GM18498 (cell line): Measurements from ENCODE around the gene PPID.
A peak's percentile ranks its signal among the peaks of the same experiment; 100 is the strongest.
"Not testable (repeated sequence)": the region's sequence is repeated elsewhere in the genome, so short reads cannot be mapped to it uniquely, and the experiment has no call there.

Experiments used
- ATAC-seq: cut with Tn5 transposase; IDR thresholded peaks from one replicate; pipeline ENCODE4 v1.9.1; 2021; ENCODE audit warnings: mild to moderate bottlenecking, moderate library complexity; ENCODE audit not compliant: unreplicated experiment

The PPID gene

DNA sequence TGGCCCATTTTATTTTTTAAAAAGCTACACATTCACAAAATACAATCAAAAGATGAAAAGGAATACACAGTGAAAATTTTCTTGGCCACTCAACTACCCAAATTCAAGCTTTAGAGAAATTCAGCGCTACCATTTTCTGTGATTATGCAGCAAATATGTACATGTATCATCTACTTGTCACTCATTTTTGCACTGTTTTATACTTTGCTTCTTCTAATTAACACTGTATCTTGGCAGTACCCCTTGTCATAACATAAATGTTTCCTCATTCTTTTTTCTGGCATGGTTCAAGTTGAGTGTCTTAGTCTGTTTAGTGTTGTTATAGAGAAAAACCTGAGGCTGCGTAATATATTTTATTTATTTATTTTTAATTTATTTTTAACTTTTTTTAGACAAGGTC is 15.7 kb upstream of the PPID start:
- no peak for ATAC-seq

DNA sequence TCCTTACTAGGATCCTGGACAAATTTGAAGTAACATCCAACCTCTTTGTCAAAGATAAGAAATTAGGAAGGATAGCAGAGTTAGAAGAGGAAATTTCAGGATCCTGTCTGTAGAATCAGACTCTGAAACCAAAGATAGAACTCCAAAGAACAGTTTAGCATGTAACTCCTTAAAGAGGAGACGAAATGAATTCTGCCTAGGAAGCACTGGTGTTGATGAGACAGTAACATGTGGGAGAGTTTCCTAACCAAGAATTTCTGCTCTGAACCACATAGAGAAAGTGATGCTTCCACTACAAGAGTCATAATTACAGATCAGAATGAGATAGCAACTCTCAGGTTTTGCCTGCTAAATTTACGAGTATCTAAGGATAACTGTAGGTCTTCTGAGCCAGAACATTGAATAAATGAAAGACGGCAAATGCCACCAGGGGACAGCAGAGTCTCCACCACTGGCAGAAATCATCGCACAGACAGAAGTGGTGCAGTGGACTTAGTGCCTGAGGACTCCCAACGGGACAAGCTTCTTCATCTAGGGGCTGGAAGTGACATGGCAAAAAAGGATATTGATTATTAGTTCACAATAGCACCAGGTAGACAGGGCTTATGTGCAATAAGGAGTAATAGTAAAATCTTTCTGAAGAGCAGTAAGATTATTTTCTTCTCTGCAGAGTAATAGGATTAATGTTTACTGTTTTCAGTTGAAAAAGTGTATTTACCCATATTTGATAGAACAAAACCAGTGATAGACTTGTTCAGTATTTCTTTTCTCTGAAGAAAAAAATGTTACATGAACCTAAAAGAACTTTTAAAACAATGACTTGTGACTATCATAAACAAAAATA is 6.7 kb upstream of the PPID start:
- ATAC-seq: peak; percentile 91

DNA sequence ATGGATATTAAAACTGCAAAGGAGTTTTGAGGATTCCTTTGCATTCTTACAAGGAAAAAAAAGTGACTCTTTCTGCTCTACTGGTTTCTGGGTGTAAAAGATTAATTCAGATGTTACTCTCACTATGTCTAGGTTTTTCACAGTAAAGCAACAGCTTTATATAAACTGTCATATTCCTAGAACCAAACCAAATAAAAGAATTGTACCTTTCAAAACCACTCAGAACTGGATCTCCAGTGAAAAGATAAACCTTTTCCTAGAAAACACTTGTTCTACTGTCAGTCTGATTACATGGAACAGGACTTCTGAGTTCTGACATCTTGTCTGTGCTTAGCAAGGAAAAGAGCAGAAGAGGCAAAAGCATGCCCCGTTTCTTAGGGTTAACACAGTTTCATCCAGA is 5.0 kb upstream of the PPID start:
- no peak for ATAC-seq

DNA sequence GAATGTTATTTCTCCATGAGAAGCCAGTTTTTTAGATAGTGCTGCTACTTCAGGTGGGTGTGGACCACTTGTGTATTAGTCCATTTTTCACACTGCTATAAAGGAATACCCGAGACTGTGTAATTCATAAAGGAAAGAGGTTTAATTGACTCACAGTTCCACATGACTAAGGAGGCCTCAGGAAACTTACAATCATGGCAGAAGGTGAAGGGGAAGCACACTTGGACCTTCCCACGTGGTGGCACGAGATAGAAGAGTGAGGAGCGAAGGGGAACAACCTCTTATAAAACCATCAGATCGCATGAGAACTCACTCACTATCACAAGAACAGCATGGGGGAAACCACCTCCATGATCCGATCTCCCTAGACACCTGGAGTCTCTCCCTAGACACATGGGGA is 3.4 kb upstream of the PPID start:
- no peak for ATAC-seq

DNA sequence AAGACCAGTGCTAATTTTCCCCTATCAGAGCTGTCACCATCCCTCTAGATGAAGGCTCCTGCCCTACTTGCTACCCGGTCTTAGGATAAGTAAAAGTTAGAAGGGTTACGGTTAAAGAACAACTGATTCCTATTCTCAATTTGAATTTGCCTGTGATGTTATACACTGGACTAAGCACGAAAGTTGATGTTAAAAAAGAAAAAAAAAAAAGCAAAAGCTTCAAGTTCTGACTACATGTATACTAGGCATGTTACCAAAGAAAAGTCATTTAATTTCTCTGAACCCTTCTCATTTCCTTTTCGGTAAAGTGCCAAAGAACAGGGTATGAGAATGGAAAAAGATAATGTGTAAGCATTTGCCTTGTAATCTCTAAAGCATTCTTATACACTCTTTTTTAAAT is 1.4 kb upstream of the PPID start:
- no peak for ATAC-seq

DNA sequence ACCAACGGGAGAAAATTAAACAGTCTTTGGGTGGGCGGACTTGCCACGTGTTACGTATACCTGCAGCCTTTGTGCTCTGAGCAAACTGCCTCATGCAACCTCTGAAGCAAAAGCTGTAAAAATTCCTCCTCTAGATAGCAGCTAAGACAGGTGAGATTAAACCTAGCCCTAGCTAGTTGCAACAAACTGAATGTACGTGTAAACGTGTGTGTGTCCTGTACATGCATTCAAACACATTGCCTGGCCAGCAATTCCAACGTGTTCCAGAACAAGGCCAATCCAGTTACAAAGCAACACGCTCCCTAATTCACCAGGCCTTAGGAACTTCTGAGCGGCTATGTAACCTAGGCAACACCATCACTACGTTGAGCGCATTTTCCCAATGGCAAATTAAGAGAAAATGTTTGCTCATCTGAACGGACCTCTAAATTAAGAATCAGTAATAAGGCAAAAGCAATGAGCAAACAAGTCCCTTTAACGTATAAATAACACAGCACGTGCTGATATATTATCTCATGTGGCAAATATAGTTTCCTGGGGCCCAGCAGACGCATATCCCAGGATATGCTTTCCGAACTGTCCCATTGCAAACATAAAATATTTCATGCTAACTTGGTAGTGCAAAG is 792 bp downstream of the PPID start:
- ATAC-seq: peak; percentile 6

DNA sequence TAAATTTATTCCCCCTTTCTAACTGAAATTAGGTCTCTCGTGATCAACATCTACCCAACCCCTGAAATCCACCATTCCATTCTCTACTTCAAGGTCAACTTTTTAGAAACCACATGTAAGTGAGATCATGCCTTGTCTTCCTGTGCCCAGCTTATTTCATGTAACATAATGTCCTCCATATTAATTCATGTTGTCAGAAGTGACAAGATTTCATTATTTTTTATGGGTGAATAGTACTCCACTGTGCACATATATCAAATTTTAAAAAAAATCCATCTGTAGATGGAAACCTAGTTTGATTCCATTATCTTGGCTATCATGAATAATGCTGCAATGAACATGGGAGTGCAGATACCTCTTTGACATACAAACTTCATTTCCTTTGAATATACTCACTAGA is 1.5 kb downstream of the PPID start:
- ATAC-seq: no peak

DNA sequence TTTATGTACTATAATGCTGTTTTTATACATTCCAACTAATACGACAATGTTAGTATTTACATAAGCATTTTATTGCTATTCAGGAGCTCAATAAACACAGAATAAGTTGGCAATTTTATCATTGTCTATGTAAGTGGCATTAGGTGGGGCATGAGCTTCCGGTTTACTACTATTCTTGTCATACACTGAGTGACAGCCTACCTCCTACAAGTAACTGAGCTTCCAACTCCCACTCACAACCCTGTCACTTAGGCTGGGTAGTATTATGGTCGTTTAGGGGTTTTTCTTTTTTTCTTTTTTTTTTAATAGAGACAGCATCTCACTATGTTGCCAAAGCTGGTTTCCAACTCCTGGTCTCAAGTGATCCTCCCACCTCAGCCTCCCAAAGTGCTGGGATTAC is 7.4 kb downstream of the PPID start:
- ATAC-seq: no peak

DNA sequence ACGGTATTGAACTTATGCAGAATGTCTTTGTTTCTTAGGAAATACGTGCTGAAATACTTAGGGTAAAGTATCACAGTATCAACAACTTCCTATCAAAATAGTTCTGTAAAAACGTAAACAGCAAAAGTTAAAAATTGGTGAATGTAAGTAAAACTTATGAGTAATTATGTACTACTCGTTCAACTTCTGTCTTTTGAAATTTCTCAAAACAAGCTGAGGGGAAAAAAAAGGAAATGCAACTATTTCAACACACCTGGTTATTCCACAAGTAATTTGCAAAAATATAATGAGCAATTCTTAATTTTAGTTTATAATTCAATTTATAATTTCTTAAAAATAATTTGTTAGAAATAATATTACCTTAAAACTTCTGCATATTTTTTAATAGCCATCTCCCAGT is 8.3 kb downstream of the PPID start:
- ATAC-seq: no peak

DNA sequence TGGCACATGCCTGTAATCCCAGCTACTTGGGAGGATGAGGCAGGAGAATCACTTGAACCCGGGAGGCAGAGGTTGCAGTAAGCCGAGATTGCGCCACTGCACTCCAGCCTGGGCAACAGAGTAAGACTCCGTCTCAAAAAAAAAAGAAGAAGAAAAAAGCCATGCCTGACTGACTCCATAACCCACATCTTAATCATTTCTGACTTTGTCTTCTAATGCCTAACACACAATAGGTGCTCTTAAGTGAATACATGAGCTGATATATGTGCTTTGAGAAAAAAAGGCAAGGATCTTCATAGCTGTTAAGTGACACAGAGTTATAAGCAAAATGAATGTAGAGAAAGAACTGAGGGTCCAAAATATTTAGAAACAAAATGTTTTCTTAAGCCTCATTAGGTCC is 10.6 kb downstream of the PPID start:
- ATAC-seq: not testable (repeated sequence)

DNA sequence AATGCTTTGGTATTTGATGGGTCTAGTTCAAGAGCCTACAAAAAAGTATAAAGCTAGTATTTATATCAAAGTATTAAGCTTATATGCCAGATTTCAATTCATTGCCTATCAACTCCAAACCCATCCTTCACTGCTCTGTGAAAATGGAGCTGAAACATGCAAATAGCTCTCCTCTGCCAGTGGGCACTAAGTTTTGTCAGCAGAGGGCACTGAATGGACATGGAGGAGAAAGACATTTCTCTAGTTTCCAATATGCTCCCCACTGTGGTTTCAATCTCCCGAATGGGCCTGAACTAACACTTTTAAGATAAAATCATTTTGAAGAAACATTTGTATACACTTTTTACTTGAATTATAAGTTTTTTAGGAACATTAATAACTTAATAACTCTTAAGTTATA is 12.4 kb downstream of the PPID start:
- ATAC-seq: no peak

DNA sequence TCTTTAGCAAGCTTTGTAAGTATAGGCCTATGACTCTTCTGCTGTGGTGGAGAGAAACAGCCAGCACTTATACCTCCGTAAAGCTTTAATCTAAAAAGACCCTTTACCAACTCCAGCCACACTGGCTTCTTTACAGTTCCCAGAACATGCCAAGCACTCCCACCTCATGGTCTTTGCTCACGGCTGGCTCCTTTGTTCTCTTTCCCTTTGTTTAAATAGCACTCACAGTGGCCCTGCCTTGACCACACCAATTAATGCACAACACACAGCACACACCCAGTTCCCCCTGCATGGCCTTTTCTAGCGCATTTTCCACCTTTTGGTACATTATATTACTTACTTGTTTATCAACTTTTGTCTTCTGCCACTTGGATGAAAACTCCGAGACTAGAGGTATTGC is 18.9 kb downstream of the PPID start:
- ATAC-seq: no peak

DNA sequence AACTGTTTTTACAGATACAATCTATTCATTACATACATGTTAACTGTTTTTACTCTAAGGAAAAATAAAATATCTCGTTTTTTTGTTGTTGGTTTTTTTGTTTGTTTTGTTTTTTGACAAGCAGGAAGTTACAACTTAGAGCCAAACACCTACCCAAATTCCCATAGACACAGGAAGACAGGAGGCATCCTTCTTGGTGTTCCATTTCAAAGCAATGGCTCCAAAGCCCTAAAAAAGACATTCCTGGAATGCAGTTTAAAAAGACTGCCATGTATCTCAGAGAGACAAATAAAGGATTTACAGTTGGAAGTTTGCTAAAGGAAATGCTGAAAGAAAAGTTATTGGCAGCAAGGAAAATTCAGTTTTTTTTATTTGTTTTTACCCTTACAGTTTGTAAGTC is 34.4 kb downstream of the PPID start:
- ATAC-seq: no peak

DNA sequence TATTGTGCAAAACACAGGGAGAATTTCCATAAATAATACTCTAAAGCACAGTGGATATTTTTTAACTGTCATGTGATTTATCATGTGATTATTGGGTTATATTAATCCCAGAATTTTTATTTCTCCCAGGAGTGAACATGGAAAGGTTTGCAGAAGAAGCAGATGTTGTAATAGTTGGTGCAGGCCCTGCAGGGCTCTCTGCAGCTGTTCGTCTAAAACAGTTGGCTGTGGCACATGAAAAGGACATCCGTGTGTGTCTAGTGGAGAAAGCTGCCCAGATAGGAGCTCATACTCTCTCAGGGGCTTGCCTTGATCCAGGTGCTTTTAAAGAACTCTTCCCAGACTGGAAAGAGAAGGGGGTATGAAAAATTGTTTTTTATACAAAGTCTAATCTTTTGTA is 41.1 kb downstream of the PPID start:
- ATAC-seq: no peak

DNA sequence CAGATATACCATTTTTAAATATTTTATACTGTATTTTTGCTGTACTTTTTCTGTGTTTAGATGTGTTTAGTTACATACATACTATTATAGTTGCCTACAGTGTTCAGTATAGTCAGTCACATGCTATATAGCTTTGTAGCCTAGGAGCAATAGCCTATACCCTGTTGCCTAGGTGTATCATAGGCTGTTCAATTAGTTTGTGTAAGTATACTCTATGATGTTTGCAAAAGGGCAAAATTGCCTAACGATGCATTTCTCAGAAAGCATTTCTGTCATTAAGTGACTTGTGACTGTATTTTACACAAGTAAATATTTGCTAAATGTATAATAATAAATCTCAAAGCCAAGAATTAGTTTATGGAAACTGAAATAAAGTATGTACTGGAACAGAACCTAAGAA is 41.6 kb downstream of the PPID start:
- no peak for ATAC-seq

DNA sequence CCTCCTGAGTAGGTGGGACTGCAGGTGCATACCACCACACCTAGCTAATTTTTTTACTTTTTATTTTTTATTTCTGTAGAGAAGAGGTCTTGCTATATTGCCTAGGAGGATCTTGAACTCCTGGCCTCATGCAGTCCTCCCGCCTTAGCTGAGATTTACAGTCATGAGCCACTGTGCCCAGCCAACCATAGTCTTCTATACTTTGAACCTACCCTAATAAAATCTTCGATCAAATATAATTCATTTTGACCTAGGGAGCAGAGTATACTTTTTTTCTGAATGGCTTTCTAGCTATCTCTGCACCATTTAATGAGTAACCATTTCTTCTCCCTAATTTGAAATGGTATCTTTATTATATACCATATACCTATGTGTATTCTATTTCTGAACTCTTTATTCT is 44.4 kb downstream of the PPID start:
- no peak for ATAC-seq

DNA sequence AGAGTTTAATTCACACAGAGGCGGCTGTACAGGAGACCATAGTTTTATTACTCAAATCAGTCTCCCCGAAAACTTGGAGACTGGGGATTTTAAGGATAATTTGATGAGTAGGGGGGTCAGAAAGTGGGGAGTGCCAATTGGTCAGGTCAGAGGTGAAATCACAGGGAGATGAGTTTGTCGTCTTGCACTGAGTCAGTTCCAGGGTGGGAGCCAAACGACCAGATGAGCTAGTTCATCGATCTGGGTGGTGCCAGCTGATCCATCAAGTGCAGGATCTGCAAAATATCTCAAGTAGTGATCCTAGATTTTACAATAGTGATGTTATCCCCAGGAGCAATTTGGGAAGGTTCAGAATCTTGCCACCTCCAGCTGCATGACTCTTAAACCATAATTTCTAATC is 47.1 kb downstream of the PPID start:
- no peak for ATAC-seq

DNA sequence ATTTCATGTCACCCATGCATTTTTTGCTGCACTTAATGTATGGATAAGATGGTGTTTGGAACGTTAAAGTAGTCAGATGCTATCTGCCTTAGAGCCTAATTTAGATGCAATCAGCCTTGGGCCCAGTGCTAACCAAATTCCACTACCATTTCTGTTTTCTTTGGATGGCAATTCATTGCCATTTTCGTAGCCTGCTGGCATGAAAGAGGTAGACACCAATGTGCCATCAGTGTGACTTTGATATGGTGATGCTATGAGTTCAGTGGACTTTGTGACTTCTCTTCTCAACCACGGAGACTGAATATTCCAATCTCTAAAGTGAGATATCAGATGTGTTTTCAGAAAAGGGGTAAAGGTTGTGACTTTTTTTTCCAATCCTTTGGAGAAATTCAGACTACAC is 49.6 kb downstream of the PPID start:
- no peak for ATAC-seq

DNA sequence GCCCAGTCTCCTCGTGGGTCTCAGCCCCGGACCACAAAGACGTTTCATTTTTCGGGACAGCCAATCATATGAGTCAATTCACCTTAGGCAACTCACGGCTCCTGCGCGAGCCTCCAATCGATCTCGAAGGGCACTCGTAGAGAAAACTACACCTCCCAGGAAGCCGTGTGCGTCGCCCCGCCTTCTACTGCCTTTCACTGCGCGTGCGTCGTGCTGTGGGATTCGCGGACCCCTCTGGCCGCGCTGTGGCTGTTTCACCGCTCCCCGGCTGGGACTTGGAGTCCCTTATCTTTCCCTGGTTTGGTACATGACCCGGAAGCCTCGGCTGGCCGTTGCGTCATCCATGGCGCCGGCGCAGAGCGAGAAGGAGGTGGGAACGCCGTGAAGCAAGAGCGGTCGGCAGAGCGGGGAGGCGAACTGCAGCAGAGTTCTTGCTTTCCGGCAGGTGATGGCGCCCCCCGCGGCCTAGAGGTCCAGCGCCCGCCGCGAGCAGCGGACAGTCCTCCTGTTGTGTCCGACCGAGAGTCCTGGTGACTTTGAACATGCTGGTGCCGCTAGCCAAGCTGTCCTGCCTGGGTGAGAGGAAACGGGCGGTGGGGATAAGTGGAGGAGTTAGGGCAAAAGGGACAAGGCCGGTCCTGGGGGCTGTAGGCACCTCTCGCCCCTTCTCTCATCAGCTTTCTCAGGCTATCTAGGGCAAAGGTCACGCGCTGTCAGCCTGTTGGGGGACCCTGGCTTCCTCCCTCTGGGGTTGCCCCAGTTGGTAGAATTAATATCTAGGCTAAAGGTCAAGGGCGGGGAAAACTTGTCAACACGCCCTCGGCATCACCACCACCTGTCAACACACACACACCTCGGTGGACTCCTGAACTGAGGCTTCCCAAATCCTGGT is 51.0 kb downstream of the PPID start, which contains the start of gene ETFDH:
Gene ETFDH, plus strand, starts transcription at position 382 of the 892 bp plus-strand sequence. Its CDS starts 161 bp downstream, at position 543.
- ATAC-seq: peak; percentile 85

DNA sequence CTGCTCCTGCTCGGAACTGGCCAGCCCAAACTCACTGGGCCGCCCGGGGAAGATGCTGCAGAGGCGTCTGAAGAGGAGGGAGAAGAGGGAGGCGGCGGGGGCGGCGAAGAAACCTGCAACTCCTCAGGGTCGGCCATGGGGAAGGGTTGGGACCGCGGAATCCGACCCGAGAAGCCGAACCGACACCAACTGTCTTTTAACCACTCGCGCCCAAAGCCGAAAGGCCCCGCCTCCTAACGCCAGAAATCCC is 51.6 kb downstream of the PPID start, which contains the start of gene C4orf46:
Gene C4orf46, minus strand, starts transcription at position 223 of the 250 bp plus-strand sequence. Its CDS starts 86 bp downstream, at position 137.
- no peak for ATAC-seq

DNA sequence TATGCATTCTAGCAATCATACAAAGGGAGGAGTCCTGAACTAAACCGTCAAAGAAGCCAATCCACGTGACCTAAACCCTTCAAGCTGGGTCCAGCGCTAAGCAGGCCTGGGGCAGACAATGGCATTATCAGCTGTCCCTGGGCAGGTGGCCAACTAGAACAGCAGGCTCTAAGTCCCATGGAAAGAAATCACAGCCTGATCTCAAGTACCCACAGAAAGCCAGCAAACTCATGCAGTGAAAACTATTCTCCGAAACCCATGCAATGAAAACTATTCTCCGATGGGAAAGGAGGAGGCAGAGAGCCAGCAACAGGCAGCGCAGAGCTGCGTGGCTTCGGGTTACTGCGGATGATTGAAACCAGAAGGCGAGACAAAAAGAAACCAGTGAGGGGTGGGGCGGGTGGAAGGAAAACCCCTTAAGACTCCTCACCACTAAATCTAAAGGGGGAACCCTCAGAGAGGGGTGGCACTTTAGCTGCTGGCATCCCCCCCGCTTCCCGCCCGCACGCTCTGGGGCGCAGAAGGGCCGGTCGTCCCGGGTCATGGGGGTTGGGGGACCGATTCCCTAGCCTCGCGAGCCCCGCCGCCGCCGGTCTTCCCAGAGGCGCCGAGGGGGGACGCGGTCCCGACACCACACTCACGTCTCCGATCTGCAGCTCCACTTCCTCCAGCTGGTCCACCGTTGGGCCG is 52.1 kb downstream of the PPID start:
- peak; percentile 31 for ATAC-seq
